Keratinocyte (primary cell): ENCODE measurements around the gene DPM2. TPM values are rescaled to one million over a fixed set of nuclear protein-coding genes. Genes with fewer than 3 reads are reported as not detected.

Experiments used
- DNase-seq: peaks from one replicate; pipeline ENCODE4 v3.0.0-alpha.2; 2011; ENCODE audit warnings: low read depth, missing footprints, low spot score
- FAIRE-seq: peaks from 2 replicates; lab custom pipeline; 2011; peaks lifted over from hg19 to GRCh38; lab: Jason Lieb, UNC
- H2AFZ ChIP-seq: 2 replicates; pipeline ENCODE4 v1.6.0; 2012; ENCODE audit warnings: low read length, control low read depth, inconsistent platforms; ENCODE audit not compliant: control insufficient read depth
- H3K27ac ChIP-seq: 2 replicates; pipeline ENCODE4 v1.5.1; 2011; ENCODE audit warnings: low read length; ENCODE audit not compliant: control insufficient read depth, insufficient read depth
- H3K27me3 ChIP-seq: 3 replicates; pipeline ENCODE4 v1.6.0; 2011; ENCODE audit warnings: low read length; ENCODE audit not compliant: control insufficient read depth, insufficient read depth; ENCODE audit errors: extremely low read depth
- H3K36me3 ChIP-seq, 2 experiments: 2 replicates in 1 of 2; 3 replicates in 1 of 2; pipeline ENCODE4 v1.5.1; 2011; ENCODE audit warnings: low read length in 2 of 2, mild to moderate bottlenecking in 1 of 2; ENCODE audit not compliant: control insufficient read depth in 2 of 2, insufficient read depth in 2 of 2; ENCODE audit errors: extremely low read depth in 1 of 2
- H3K4me1 ChIP-seq: 3 replicates; pipeline ENCODE4 v1.5.1; 2011; ENCODE audit warnings: low read length; ENCODE audit not compliant: control insufficient read depth, insufficient read depth; ENCODE audit errors: extremely low read depth
- H3K4me2 ChIP-seq: 3 replicates; pipeline ENCODE4 v1.6.0; 2011; ENCODE audit warnings: low read depth, low read length; ENCODE audit not compliant: control insufficient read depth, insufficient read depth; ENCODE audit errors: extremely low read depth
- H3K4me3 ChIP-seq, 3 experiments: fragments of 200-600 bp in 1 of 3; sonication (generic) in 1 of 3; 2 replicates in 2 of 3; 3 replicates in 1 of 3; pipeline ENCODE4 v1.5.1; 2011 to 2016; ENCODE audit warnings: low read length in 3 of 3, mild to moderate bottlenecking in 3 of 3, control low read depth in 2 of 3, inconsistent platforms in 1 of 3, low read depth in 1 of 3, mixed read lengths in 1 of 3, mixed run types in 1 of 3, moderate library complexity in 1 of 3; ENCODE audit not compliant: control insufficient read depth in 2 of 3, insufficient read depth in 2 of 3; ENCODE audit errors: extremely low read depth in 1 of 3
- H3K79me2 ChIP-seq: 2 replicates; pipeline ENCODE4 v1.6.0; 2012; ENCODE audit warnings: low read length; ENCODE audit not compliant: control insufficient read depth, insufficient read depth
- H3K9ac ChIP-seq: 3 replicates; pipeline ENCODE4 v1.6.0; 2011; ENCODE audit warnings: low read length; ENCODE audit not compliant: control insufficient read depth, insufficient read depth; ENCODE audit errors: extremely low read depth
- H3K9me1 ChIP-seq: 3 replicates; pipeline ENCODE4 v1.6.0; 2011; ENCODE audit warnings: low read length; ENCODE audit not compliant: control insufficient read depth, insufficient read depth; ENCODE audit errors: extremely low read depth
- H3K9me3 ChIP-seq: 2 replicates; pipeline ENCODE4 v1.5.1; 2012; ENCODE audit warnings: low read depth, low read length; ENCODE audit not compliant: control insufficient read depth
- H4K20me1 ChIP-seq: 3 replicates; pipeline ENCODE4 v1.6.0; 2011; ENCODE audit warnings: low read length; ENCODE audit not compliant: control insufficient read depth, insufficient read depth; ENCODE audit errors: extremely low read depth
- EZH2 ChIP-seq: IDR thresholded peaks from one replicate; pipeline ENCODE4 v1.6.1; 2012; ENCODE audit warnings: inconsistent platforms, mild to moderate bottlenecking, low read length, moderate library complexity
- dilution Hi-C: fragments of 300-500 bp; cut with MboI; formaldehyde crosslinking; loops from one replicate; pipeline ENCODE4 v1.7.0; 2020; ENCODE audit warnings: low sequenced_read_pairs; ENCODE audit not compliant: extremely low pct_ligation_motif_present
- polyA plus RNA-seq, 5 experiments: library from polyadenylated mRNA; depleted of rRNA in 3 of 5; stranded (reverse) in 3 of 5; stranded (forward) in 1 of 5; unstranded in 1 of 5; fragments of >200 nt; gene quantifications; 1 replicate in 1 of 5; 2 replicates in 3 of 5; 3 replicates in 1 of 5; pipeline versions ENCODE4 v1.2.1 to v1.2.3, GENCODE V29; 2011 to 2012; ENCODE audit warnings: missing spikeins in 2 of 5, low read depth in 1 of 5, low replicate concordance in 1 of 5
- TF ChIP-seq, protein P1 (sequence below), 3 experiments: IDR thresholded peaks in 1 of 3; conservative IDR thresholded peaks in 1 of 3; optimal IDR thresholded peaks in 1 of 3; 2 replicates in 2 of 3; 3 replicates in 1 of 3; pipeline versions ENCODE3 to v1.5.1; 2011; ENCODE audit warnings: low read length in 3 of 3, mild to moderate bottlenecking in 3 of 3, moderate library complexity in 2 of 3, control low read depth in 1 of 3, inconsistent platforms in 1 of 3; ENCODE audit not compliant: insufficient read depth in 2 of 3; ENCODE audit errors: extremely low read depth in 1 of 3

The DPM2 gene
- polyA plus RNA-seq, 1 donor (not counting 4 experiments of a cell fraction or from before 2014, with no cell fraction given), result 31.1 TPM

DNA sequence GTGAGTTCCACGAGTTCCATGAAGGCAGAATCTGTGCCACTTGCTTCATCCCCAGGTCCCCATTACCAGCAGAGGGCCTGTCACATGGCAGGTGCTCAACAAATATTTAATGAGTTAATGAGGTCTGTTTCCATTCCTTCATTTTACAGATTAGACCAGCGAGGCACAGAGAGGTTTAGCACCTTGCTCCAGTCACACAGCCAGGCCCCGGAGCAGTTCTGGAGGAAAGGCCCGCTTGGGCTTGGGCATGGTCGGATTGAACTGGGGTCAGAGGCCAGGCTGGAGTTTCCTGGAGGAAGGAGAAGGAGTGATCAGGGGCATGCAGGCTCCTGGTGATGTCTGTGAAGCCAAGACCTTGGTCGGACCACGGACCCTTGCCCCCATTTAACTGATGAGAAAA lies 16.9 kb downstream of the DPM2 start:
- dilution Hi-C loops, result no loop called here
- Histone ChIP-seq H3K27me3 (no peaks in the 10 kb centered on the region), H3K79me2 (no peaks in the 10 kb centered on the region), H3K4me1 (peaks cover 35% of the 10 kb centered on the region), H3K27ac (no peak overlapping the region), H3K9ac (no peak overlapping the region), H3K4me3 (no peak overlapping the region), H3K4me2 (no peak overlapping the region), H3K36me3 (no peaks in the 10 kb centered on the region), H2AFZ (no peak overlapping the region), H3K9me3 (no peaks in the 10 kb centered on the region), H4K20me1 (no peaks in the 10 kb centered on the region), H3K9me1 (no peaks in the 10 kb centered on the region)
- TF ChIP-seq, protein P1, sequence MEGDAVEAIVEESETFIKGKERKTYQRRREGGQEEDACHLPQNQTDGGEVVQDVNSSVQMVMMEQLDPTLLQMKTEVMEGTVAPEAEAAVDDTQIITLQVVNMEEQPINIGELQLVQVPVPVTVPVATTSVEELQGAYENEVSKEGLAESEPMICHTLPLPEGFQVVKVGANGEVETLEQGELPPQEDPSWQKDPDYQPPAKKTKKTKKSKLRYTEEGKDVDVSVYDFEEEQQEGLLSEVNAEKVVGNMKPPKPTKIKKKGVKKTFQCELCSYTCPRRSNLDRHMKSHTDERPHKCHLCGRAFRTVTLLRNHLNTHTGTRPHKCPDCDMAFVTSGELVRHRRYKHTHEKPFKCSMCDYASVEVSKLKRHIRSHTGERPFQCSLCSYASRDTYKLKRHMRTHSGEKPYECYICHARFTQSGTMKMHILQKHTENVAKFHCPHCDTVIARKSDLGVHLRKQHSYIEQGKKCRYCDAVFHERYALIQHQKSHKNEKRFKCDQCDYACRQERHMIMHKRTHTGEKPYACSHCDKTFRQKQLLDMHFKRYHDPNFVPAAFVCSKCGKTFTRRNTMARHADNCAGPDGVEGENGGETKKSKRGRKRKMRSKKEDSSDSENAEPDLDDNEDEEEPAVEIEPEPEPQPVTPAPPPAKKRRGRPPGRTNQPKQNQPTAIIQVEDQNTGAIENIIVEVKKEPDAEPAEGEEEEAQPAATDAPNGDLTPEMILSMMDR (optimal IDR thresholded peaks at IDR 0.05 in 1 of 3, IDR thresholded peaks at IDR 0.05 in 1 of 3, conservative IDR thresholded peaks at IDR 0.05 in 1 of 3; ENCODE audit: extremely low read depth in 1 of 3, insufficient read depth in 2 of 3, low read length in 3 of 3), result no peak
- TF ChIP-seq EZH2, result no peak
- DNase-seq (no peak), FAIRE-seq (no peak)

DNA sequence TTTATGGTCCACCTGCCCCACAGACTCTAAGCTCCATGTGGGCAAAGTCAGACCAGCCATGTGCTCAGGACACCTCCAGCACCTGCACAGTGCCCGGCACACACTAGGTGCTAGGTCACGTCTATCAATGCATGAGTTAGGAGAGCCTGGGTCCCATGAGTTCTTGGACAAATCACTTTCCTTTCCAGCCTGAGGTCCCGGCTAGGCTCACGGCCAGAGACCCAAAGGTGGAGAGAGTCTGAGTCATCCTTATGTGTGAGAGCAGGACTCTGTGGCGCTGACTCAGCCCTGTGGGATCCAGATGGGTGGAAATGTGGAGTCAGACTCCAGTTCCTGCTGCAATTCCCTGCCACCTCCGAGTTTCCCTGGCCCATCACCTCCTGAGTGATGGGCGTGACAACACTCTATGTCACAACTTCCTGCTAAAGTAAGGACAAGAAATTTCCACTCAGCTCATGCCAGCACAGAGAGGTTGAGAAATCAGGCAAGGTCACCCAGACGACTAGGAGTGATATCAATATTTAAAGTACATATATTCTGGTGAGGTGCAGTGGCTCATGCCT lies 18.3 kb downstream of the DPM2 start:
- Histone ChIP-seq H3K27me3 (no peaks in the 10 kb centered on the region), H3K4me2 (peak overlapping the region; percentile 55), H3K4me1 (peaks cover 35% of the 10 kb centered on the region), H3K9ac (no peak overlapping the region), H3K9me1 (no peaks in the 10 kb centered on the region), H3K79me2 (no peaks in the 10 kb centered on the region), H3K36me3 (no peaks in the 10 kb centered on the region), H3K9me3 (no peaks in the 10 kb centered on the region), H4K20me1 (no peaks in the 10 kb centered on the region), H2AFZ (no peak overlapping the region), H3K27ac (peak overlapping the region; percentile 78), H3K4me3 (peak overlapping the region in 1 of 3 experiments; percentile 21)
- dilution Hi-C loops, result no loop called here
- TF ChIP-seq EZH2, result no peak
- TF ChIP-seq, protein P1 (optimal IDR thresholded peaks at IDR 0.05 in 1 of 3, IDR thresholded peaks at IDR 0.05 in 1 of 3, conservative IDR thresholded peaks at IDR 0.05 in 1 of 3; ENCODE audit: extremely low read depth in 1 of 3, insufficient read depth in 2 of 3, low read length in 3 of 3), result no peak
- peak; percentile 97 for DNase-seq
- peak; percentile 98 for FAIRE-seq
